22Rv1 (cell line): ENCODE results near the gene GSG1L.

Source experiments
- ZFX ChIP-seq: fragments of 450-650 bp; IDR thresholded peaks from 2 replicates; pipeline ENCODE4 v1.6.1; 2017; ENCODE audit warnings: antibody characterized with exemption, borderline replicate concordance
- TF ChIP-seq, protein P1 (sequence below): fragments of 450-650 bp; IDR thresholded peaks from 2 replicates; pipeline ENCODE4 v1.5.1; 2017; ENCODE audit warnings: mild to moderate bottlenecking

DNA sequence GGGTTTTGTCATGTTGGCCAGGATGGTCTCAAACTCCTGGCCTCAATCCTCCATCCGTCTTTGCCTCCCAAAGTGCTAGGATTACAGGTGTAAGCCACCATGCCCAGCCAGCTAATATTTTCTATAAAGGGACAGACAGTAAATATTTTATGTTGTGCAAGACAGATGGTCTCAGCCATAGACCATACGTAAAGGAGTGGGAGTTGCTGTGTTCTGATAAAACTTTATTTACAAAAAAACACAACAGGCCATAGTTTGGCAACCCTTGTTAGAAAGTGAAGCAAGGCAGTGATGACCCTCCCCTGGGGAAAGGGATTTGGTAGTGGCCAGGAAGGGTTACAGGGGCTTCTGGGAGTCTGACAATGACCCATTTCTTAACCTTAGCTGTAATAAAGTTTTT lies 119.7 kb downstream of the GSG1L start:
- TF ChIP-seq, protein P1, sequence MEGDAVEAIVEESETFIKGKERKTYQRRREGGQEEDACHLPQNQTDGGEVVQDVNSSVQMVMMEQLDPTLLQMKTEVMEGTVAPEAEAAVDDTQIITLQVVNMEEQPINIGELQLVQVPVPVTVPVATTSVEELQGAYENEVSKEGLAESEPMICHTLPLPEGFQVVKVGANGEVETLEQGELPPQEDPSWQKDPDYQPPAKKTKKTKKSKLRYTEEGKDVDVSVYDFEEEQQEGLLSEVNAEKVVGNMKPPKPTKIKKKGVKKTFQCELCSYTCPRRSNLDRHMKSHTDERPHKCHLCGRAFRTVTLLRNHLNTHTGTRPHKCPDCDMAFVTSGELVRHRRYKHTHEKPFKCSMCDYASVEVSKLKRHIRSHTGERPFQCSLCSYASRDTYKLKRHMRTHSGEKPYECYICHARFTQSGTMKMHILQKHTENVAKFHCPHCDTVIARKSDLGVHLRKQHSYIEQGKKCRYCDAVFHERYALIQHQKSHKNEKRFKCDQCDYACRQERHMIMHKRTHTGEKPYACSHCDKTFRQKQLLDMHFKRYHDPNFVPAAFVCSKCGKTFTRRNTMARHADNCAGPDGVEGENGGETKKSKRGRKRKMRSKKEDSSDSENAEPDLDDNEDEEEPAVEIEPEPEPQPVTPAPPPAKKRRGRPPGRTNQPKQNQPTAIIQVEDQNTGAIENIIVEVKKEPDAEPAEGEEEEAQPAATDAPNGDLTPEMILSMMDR = no peak
- no peak for TF ChIP-seq ZFX
